ENCODE data around the gene MED17. TPM values are rescaled to one million over a fixed set of nuclear protein-coding genes. Genes with fewer than 3 reads are reported as not detected.
"Not testable (repeated sequence)": the region's sequence is repeated elsewhere in the genome, so short reads cannot be mapped to it uniquely, and the experiment has no call there.

MED17 gene
- total and polyA plus RNA-seq, 9 donors = 24.9 to 38.3 (median 32.0) TPM

DNA sequence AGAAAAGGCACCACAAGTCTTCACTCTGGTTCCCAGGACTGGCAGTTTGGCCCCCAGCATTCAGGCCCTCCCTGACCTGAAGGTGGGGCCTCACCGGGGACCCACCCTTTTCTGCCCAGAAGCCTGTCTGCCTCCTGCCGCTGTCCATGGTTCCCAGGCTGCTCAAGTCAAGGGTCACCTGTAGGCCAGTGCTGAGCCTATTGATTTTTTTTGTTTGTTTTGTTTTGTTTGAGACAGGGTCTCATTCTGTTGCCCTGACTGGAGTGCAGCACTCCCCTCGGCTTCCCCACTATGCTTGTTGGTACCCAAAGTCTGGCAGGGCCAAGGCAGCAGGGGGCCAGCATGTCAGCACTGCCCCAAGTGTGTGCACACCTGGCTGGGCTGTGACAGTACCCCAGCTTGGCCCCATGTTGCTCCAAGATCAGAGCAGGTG, 11.0 kb upstream of the MED17 start:
- TF ChIP-seq POLR2A (IDR thresholded peaks at IDR 0.05) (no peak), EP300 (IDR thresholded peaks at IDR 0.05) (no peak)
- TF ChIP-seq, protein P1, sequence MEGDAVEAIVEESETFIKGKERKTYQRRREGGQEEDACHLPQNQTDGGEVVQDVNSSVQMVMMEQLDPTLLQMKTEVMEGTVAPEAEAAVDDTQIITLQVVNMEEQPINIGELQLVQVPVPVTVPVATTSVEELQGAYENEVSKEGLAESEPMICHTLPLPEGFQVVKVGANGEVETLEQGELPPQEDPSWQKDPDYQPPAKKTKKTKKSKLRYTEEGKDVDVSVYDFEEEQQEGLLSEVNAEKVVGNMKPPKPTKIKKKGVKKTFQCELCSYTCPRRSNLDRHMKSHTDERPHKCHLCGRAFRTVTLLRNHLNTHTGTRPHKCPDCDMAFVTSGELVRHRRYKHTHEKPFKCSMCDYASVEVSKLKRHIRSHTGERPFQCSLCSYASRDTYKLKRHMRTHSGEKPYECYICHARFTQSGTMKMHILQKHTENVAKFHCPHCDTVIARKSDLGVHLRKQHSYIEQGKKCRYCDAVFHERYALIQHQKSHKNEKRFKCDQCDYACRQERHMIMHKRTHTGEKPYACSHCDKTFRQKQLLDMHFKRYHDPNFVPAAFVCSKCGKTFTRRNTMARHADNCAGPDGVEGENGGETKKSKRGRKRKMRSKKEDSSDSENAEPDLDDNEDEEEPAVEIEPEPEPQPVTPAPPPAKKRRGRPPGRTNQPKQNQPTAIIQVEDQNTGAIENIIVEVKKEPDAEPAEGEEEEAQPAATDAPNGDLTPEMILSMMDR (IDR thresholded peaks at IDR 0.05) = no peak
- Histone ChIP-seq H3K27me3 (no peaks in the 10 kb centered on the region), H3K4me3 (no peak overlapping the region), H3K4me1 (ENCODE audit: insufficient read depth) (no peaks in the 10 kb centered on the region), H3K9me3 (no peaks in the 10 kb centered on the region), H3K27ac (no peak overlapping the region), H3K36me3 (no peaks in the 10 kb centered on the region)
- WGBS, 3 donors = 96 to 100% (median 97%) methylated on average over 3 of the region's 3 CpGs
- no peak for DNase-seq
- intact Hi-C loops (cut with DNase I) = no loop called here

DNA sequence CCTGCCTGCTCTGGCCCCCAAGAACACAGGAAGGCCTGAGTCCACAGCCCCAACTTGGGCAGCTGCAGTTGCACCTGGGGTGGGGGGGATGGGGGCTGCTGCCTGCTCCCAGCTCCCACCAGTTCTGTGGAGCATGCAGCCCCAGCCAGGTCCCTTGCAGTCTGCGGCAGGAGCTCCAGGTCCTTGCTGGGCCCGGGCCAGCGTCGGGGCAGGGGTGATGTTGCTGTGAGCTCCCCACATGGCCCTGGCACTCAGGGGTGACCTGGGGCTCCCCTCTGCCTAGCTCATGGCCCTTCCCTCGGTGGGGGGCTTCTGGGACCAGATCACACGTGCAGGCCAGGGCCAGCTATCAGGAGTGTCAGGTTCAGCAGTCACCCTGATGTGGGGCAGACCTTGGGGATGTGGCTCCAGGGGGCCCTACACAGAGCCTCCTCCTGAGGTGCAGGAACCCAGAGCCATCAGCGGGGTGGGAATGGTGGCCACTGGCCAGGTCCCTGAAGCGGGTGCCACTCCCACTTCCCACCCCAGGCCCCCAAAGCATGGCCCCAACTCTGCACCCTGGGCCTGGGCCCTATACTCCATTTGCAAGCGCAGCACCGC, 10.4 kb upstream of the MED17 start:
- Histone ChIP-seq H3K36me3 (no peaks in the 10 kb centered on the region), H3K27ac (no peak overlapping the region), H3K4me1 (ENCODE audit: insufficient read depth) (no peaks in the 10 kb centered on the region), H3K27me3 (no peaks in the 10 kb centered on the region), H3K9me3 (no peaks in the 10 kb centered on the region), H3K4me3 (no peak overlapping the region)
- TF ChIP-seq POLR2A (IDR thresholded peaks at IDR 0.05) = no peak
- TF ChIP-seq EP300 (IDR thresholded peaks at IDR 0.05) = no peak
- TF ChIP-seq, protein P1 (IDR thresholded peaks at IDR 0.05) = no peak
- 91 to 96% (median 93%) methylated on average over 9 to 10 of the region's 10 CpGs for WGBS, 3 donors
- intact Hi-C loops (cut with DNase I) = no loop called here
- no peak for DNase-seq

DNA sequence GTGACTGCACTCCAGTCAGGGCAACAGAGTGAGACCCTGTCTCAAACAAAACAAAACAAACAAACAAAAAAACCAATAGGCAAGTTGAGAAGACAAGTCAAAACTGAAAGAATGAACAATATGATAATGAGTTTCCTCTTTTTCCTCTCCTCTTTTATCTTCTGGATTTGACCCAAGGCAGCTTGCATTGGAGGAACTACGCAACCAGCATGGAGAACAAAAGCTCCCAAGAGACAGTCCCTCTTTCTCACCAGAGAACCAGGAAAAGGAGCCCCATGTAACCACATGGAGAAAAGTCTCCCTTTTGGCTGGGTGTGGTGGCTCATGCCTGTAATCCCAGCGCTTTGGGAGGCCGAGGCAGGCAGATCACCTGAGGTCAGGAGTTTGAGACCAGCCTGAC, 9.5 kb upstream of the MED17 start:
- H3K27me3 ChIP-seq; H3K9me3 ChIP-seq; intact Hi-C loops (cut with DNase I); H3K4me3 ChIP-seq; H3K36me3 ChIP-seq; DNase-seq; H3K4me1 ChIP-seq (ENCODE audit: insufficient read depth); H3K27ac ChIP-seq: not testable (repeated sequence)
- WGBS, 3 donors = 84 to 90% (median 90%) methylated on average over 3 of the region's 3 CpGs

DNA sequence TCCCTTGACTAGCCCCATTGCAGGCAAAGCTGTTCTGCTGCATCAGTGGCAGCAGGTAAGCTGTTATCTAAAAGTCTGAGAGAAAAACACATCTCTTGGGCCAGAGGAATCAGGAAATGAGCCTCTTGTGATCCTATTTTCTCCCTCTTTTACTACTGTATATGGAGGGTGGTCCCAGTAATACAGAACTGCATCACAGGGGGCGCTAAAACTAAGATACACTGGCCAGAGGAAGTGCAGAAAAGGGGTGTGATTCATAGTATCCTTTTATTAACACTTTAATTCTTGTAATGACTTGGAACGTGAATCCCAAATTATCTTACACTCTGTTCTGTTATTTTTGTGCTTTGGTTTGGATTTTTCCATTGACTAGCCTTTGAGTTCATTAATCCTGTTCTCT, 8.8 kb upstream of the MED17 start:
- Histone ChIP-seq H3K4me3 (no peak overlapping the region), H3K36me3 (no peaks in the 10 kb centered on the region), H3K27me3 (no peaks in the 10 kb centered on the region), H3K9me3 (no peaks in the 10 kb centered on the region), H3K4me1 (ENCODE audit: insufficient read depth) (no peaks in the 10 kb centered on the region), H3K27ac (no peak overlapping the region)
- no peak for DNase-seq
- 35 to 44% (median 43%) methylated on average over 2 of the region's 2 CpGs for WGBS, 3 donors
- intact Hi-C loops (cut with DNase I) = no loop called here
- TF ChIP-seq EP300 (IDR thresholded peaks at IDR 0.05) = no peak
- no peak for TF ChIP-seq POLR2A (IDR thresholded peaks at IDR 0.05)
- TF ChIP-seq, protein P1 (IDR thresholded peaks at IDR 0.05) = no peak

DNA sequence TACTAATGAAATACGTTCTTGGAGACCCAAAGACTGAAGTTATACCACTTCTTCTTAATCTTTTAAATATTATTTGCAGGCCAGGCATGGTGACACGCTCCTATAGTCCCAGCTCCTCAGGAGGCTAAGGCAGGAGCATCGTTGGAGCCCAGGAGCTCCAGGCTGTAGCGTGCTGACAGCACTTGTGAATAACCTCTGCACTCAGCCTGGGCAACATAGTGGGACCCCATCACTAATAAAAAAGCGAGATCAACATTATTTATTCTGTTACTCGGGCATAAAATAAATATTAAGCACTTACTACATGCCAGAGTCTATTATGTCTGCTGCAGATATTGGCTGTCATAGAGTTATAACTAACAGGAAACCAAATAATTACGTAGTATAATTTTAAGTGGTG, 720 bp upstream of the MED17 start:
- WGBS, 3 donors = 39 to 42% (median 41%) methylated on average over 7 of the region's 7 CpGs
- Histone ChIP-seq H3K9me3 (no peaks in the 10 kb centered on the region), H3K4me3 (peak overlapping the region; percentile 96), H3K4me1 (ENCODE audit: insufficient read depth) (peaks cover 8% of the 10 kb centered on the region), H3K27me3 (no peaks in the 10 kb centered on the region), H3K27ac (no peak overlapping the region), H3K36me3 (no peaks in the 10 kb centered on the region)
- TF ChIP-seq EP300 (IDR thresholded peaks at IDR 0.05) = no peak
- no peak for TF ChIP-seq POLR2A (IDR thresholded peaks at IDR 0.05)
- TF ChIP-seq, protein P1 (IDR thresholded peaks at IDR 0.05) = no peak
- intact Hi-C loops (cut with DNase I) = loop anchor here in 3 of 4 donors (5.0 kb wide), 1 partner anchor 41 kb away; the partner anchor contains the start of genes C11orf54 (in 3 of the 3) and TAF1D (in 3 of the 3)
- DNase-seq = no peak
